CD4-positive, alpha-beta T cell treated with Interleukin-17A for 1 hour (primary cell): ENCODE results near the gene RETN.

Experiments
- DNase-seq: peaks from one replicate; pipeline ENCODE4 v3.0.0-alpha.2; 2020

The RETN gene

DNA sequence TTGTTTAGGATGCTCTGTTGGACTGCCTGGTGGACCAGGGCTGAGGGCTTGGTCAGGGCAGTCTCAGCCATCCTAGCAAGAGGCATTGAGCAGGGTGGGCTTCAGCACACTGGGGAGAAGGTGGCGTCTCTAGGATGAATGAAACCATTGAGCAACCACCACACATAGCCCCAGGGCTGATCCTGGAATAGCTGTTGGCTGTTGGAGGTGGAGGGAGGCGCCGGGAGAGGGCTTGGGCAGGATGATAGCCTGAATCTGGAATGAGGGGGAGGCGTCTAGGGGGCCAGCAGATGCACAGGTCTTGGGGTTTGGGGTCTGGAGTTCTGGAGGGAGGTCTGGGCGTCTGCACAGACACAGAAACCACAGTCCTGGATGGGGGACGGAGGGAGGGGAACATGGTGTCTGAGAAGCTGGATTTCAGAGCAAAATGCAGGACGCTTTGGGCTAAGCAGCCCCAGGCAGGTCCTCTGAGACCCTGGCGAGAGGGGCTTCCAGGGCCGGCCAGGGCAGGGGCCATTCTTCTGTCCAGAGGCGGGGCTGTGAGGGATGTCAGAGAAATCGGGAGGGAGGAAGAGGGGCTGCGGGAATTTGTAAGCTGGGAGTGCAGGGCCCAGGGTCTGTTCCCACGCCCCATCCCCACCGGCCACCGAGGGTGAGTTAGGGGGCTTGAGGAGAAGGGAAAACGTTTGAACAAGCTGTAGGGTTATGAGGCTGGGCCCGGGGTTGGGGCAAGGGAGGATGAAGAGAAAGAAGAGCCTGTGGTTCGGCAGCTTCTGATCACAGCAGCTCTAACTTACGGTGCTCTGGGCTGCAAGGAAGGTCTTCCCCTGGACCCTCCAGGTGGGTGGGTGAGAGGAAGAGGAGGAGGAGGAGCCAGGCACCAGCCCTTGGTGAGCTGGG lies 16.9 kb downstream of the RETN start:
- DNase-seq = no peak

DNA sequence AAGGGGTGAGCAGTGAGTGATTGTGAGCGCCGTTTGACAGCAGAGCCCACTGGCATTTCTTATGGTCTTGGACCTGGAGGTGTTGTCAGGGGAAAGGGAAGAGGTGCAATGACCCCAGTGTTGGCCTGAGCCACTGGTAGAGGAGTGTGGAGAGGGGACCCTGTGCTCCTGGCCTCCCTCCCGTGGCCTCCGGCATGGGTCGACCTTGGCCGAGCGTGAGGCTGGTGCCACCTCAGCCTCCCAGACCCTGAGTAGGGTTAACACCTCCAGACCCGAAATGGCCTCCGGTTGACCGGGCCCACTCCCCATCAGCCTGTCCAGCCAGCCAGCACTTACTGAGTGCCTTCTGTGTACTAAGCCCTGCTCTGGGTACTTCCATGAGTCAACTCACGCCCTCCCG lies 18.3 kb downstream of the RETN start:
- no peak for DNase-seq

DNA sequence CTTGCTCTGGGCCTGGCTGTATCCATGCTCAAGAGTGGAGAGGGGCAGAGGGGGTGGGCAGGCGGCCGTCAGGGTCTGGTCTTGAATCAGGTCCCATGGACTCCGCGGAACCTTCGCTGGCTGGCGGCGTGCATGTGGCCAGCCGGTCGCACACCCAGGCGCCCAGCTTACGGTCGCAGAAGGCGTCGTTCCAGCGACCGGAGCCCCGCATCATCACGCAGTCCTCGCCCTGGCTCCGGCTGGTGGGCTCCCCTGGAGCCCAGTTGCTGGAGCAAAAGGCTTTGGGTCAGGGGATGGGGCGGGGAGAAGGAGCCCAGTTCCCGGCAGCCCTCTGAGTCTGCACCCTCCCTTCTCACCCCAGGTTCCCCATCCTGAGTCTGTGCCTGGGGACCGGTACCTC lies 20.3 kb downstream of the RETN start:
- DNase-seq = no peak

DNA sequence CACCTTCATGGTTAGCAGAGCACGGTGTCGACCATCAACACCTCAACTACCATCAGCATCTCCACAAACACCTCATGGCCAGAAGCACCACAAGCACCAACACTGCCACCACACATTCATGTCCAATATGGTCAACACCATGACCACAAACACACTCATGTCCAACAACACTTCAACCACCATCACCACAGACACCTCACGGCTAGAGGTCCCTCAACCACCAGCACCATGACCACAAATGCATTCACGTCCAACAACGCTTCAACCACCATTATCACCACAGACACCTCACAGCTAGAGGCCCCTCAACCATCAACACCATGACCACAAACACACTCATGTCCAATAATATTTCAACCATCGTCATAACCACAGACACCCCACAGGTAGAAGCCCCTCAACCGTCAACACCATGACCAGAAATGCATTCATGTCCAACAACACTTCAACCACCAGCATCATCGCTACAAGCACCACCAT lies 22.0 kb downstream of the RETN start:
- DNase-seq = peak; percentile 59

DNA sequence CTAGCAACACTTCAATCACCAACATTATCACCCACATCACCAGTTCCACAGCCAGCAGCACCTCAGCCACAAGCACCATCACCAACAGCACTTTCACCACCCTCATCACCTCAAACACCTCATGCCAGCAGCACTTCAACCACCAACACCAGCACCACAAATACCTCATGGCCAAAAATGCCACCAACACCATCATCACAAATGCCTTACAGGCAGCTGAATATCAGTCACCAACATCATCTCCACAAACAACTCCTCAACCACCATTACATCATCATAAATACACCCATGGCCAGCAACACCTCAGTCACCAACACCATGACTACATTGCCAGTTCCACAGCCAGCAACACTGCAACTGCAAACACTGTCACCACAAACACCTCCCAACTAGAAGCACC lies 22.6 kb downstream of the RETN start:
- peak; percentile 57 for DNase-seq

DNA sequence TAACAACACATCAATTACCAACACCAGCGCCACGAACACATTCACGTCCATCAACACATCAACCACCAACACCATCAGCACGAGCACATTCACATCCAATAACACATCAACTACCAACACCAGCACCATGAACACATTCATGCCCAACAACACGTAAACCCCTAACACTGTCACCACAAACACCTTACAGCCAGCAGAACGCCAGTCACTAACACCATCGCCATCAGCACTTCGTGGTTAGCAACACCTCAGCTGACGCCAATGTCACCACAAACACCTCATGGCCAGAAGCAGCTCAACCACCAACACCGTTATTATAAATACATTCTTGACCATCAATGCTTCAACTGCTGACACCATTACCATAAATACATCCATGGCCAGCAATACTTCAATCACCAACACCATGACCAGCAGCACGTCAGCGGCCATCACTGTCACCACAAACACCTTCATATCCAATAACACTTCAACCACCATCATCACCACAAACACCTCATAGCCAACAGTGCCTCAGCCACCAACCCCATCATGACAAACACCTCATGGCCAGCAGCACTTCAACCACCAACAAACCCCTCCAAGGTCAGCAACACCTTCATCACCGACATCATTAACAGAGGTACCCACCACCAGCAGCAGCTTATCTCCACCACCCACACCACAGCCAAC lies 23.7 kb downstream of the RETN start:
- DNase-seq = peak; percentile 51

DNA sequence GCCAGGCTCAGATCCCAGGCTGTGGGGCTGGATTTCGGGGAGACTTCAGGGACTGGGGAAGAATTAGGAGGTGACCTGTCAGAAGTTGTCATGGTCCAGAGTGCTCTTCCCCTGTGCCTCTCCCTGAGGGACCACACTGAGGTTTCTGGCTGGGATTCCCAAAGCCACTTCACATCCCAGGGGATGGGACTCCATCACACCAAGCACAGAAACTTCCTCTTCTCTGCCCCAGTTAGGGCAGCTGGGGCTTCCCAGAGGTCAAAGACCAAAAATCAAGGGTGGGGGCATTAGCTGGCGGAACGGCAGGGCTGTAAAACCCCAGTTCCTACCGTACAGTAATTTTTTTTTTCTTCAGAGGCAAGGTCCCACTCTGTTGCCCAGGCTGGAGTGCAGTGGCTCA lies 25.6 kb downstream of the RETN start:
- no peak for DNase-seq

DNA sequence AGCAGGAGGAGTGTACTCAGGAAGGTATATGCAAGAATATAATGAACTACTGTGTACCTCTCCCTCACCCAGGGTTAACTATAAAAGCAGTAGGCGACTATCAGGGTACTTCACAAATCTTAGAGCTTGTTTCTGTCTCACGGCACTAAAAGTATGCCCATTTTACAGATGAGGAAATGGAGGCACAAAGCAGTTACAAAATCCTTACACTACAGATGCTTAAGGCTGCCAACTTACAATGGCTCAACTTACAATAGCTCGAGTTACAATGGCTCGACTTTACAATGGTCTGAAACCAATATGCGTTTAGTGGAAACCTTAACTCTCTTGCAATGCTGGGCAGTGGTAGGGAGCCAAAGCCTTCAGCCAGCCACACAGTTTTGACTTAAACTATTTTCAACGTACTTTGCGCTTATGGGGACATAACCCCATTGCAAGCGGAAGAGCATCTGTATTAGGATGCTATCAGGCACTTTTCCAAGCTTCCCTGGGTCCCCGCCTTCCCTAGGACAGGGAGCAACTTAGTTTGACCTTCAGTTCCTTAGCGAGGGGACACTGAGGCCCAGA lies 29.0 kb downstream of the RETN start:
- DNase-seq = no peak

DNA sequence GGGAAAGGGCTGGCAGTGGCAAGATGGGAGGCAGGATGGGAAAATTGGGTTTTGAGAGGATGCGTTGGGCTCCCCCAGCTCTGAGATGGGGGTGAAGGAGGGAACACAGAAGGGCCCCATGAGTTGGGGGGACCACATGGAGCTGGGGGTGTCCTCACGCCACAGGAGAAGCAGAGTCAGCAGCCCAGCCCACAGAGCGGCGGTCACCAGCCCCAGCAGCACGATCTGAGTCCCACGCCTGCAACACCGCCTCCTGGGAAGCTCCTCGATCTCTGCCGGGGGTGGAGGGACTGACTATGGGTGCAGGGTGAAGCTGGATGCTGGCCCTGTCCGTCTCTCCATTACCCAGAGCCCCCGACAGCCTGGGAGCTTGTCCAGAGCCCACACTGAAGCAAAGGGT lies 29.7 kb downstream of the RETN start:
- no peak for DNase-seq

DNA sequence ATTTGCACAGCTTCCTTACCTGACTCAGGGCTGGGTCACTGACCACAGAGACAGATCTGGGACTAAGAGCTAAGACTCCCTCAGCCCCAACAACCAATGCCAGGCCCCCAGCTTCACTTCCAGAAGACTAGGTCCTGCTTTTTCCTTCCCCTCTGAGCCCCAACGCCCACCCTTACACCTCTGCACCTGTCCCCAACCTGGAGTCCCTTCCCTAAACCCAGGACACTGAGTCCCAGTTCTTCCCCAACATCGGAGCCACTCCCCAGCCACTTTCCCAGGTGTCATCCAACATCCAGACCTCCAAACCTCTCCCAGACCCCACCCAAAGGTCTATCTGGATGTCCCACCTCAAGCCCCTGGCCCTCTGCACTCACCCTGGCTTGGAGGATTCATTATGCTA lies 30.2 kb downstream of the RETN start:
- DNase-seq = no peak

DNA sequence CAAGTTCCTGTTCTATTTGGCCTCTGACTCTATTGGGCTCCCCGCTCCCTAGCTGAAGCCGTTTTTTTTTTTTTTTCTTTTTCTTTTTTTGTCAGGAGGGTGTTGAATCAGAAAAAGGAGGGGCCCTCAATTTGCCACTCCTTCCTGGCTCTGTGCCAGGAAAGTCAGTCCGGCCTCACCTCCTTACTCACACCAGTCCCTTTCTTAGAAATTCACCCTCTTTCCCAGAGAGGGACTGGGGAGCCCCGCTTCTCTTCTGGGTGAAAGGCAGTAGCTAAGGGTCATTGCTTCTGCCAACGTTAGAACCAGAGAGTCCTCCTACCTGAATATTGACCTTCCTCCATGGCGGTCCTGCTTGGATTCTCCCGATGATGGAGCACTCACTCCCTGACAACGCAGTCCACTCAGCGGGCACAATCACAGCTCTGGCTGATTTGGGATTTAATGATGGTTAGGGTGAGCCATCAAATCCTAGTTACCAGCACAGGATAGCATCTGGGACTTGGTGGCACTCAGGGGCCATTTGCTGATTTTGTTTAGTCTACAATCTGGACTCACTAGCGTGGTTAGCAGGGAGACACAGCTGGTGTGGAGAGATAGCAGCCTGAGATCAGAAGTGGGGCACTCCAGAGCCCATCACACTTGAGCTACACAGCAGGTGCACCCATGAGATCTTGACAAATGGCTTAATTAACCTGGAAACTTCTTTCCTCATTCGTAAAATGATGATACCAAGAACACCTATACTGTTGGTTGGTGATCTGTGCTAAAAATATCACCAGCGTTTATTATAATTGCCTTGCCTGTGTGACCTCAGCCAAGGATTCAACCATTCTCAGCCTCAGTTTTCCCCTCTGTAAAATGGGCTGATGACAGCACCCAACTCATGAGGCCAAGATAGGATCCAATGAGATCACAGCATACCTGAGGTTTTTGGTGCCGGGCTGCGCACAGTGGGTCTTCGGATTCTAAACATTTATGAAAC lies 30.9 kb downstream of the RETN start:
- no peak for DNase-seq

DNA sequence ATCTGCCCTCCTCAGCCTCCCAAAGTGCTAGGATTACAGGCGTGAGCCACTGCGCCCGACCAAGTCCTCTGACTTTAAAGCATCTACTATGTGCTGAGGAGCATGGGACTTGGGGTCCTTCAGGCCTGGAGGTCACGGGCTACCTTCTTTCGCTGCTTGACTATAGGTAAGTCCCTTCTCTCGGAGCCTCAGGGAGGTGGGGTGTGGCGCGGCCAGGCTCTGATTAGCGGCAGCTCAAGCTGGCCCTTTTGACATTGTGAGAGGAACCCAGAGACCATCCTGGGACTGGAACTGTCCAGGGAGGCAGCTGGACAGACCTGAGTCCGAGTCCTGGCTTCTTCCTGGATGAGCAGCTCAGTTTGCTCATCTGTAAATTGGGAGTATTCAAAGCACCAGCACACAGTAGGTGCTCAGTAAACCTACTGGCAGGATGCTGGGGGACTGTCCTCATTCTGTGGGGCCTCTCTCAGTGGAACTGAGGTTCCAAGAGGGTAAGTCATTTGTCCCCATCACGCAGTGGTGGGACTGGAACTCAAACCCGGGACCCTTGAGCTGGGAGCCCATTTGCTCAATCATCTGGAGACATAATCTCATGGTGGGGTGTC lies 32.3 kb downstream of the RETN start:
- DNase-seq = no peak

DNA sequence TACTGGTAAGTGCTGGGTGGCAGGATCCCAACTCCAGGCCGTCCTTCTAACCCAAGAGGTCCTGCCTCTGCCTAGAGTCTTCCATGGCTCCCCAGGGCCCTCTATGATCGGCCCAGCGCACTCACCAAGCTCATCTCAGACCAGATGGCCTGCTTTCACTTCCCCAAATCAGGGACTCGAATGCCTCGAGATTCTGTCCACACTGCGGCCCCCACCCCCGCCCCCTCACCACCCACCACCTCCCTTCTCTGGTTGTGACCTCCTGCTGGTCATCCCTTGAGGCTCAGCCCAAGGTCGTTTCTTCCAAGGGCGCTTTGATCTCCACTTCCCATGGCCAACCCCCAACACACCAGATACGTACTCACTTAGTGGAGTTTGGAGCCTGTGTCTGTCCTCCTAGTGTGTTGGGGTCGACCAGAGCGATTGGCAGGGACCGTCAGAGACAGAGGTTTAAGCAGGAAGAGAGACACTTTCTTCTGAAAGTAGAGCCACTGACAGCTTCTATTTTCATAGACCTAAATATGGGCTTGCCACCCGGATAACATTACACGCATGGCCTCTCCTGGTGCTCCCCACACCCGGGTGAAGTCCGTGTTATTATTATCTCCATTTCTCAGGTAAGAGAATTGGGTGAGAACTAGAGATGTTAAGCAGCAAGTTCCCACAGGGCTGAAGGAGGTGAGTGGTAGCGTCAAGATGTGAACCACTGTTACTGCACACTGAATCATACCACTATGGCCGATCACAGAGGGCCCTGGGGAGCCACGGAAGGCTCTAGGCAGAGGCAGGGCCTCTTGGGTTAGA lies 33.0 kb downstream of the RETN start, which contains the start of gene FCER2:
Gene FCER2, minus strand, starts transcription at position 478 of the 804 bp plus-strand sequence. CDS start 2,371 bp downstream, outside the sequence.
- no peak for DNase-seq

DNA sequence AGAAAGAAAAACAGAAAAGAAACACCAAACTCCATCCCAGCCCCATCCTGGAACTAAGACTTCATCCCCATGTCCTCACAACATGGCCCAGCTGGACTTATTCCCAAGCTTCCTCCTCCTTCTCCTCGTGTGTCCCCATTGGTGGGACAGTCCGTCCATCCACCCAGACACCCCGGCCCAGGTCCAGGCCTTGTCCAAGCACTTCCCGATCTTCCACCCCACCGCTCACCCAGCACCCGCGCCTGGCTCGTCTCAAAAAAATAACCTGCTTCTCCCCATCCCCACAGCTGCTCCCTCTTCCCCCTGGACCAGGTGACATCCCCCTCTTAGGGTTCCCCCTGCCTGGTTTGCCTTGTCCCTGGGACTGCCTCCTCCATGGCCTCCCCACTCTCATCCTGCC lies 34.5 kb downstream of the RETN start:
- no peak for DNase-seq

DNA sequence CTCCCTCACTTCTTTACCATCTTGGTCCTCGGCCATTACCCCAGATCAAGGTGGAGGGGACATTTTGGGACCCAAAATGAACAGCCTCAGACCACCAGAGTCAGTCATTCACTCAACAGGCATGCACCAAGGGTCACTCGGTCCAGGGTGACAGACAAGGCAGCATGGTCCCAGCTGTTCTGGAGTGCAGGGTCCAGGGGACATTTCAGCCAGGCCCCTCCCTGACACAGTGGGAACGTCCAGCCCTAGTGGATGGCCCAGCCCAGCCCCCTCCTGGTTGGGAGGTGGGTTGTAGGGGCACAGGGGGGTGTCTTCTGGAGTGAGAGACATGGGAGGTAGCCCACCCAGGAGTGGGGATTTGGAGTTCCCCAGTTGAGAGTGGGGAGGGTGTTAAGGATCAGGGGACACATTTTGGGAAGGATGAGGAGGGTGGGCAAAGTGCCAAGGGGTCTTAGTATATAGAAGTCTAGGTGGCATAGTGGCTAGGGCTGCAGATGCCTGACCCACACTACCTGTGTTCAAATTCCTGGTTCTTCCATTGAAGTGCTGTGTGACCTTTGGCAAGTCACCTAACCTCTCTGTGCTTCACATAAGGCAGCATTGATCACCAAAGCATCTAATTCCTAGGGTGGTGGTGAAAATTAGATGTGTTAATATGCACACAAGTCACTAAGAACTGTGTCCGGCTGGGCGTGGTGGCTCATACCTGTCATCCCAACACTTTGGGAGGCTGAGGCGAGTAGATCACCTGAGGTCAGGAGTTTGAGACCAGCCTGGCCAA lies 35.6 kb downstream of the RETN start:
- no peak for DNase-seq

DNA sequence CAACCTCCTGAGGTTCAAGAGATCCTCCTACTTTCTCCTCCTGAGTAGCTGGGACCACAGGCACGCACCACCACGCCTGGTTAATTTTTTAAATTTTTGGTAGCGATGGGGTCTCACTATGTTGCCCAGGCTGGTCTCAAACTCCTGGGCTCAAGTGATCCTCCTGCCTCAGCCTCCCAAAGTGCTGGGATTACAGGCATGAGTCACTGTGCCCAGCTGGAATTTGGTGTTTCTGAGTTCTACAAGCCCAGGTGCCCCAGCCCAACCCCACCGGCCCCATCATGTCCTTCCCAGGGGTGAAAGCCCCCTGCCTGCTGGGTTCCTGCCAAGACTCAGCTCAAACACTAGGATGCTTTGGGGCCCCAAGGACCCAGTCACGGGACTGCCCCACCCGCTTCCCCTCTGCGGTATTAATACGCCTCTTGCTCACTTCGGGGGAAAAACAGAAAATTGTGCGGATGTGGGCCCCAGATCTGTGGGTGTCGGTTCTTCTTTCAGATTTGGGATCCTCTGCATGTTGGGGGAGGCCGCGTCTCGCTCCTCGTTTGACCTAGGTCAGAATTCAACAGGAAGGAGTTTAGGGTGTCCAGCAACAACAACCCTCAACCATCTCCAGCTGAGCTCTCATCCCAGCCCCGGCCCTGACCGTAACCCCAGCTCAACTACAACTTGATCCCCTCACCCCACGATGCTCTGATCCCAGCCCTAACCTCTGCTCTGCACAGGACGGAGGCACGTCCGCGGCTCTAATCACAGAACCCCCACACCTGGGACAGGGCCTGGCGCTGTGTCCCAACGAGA lies 36.7 kb downstream of the RETN start:
- DNase-seq = peak; percentile 84

DNA sequence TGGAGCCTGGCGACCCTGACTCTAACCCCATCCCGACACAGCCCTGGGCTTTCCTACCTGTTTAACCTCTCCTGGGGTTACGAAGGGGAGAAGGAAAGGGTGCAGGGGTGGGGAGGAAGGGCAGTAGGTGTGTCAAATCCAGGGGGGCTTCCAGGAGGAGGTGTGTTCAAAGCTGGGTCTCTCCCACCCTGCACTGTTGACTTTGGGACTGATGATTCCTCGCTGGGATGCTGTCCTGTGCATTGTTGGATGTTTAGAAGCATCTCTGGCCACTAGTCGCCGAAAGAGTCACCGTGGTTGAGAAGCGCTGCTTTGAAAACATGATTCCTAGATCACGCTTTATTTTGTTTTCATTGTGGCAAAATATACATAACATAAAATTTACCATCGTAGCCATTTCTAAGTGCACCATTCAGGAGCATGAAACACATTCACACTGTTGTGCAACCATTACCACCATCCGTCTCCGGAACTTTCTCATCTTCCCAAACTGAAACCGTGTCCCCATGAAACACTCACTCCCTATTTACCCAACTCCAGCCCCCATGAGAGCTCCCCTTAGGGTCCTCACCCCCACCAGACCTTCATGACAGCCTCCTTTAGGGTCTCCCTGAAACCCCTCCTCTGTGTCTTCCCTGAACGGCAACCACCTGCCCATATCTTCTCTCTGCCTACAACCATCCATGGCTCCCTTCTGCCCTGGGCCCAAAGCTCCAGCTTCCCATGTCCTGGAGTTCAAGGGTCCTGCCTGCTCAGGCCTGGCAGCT lies 37.5 kb downstream of the RETN start:
- DNase-seq = no peak

DNA sequence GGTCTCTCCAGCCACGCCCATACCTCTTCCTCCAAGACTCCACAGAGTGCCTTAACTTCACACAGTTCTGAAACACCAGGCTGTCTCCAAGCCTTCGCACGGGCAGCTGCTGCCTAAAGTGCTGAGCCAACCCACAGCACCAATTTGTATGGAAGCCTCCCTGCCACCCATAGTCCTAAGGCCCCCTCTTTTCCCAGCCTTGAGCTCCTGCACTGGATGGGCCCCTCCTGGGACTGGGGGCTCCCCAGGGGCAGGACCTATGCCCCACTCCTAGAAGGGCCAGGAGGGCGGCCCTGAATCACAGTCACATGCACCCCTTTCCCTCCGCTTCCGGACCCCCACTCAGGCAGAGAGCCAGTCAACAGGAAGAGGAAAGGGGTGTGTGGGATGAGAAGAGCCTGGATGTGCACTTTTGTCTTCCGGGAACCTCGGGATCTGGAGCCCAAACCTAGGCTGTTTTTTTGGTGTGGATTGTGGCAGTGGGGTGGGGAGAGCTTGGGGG lies 38.2 kb downstream of the RETN start:
- no peak for DNase-seq
